ENCODE data around the gene ADAMTSL3. TPM values are rescaled to one million over a fixed set of nuclear protein-coding genes. Genes with fewer than 3 reads are reported as not detected.

The ADAMTSL3 gene
- polyA plus RNA-seq, 1 of the 3 experiments (the other 2 are of a cell fraction): 0.02 TPM

DNA sequence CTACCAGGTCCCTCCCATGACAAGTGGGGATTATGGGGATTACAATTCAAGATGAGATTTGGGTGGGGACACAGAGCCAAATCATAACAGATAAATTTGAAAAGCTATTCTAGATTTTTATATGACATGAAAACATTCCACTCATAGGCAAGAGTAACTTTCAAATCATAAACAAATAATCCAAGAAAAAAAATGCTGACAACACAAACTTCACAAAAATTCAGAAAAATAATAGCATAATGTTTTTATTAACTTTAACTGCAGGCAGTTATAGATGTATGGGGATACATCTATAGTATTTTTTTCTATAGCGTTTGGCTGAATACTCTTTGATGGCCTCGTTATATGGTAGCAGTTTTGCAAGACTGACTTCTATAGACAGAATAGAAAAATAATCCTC is 243.1 kb downstream of the ADAMTSL3 start:
- H3F3A ChIP-seq (replicated peaks; ENCODE audit: insufficient read depth): no peaks in the 10 kb centered on the region
- no peak for TF ChIP-seq MXI1 (IDR thresholded peaks at IDR 0.05; ENCODE audit: low read depth, low read length)
- TF ChIP-seq ELF1 (IDR thresholded peaks at IDR 0.05): no peak
- TF ChIP-seq MEF2A (IDR thresholded peaks at IDR 0.05; ENCODE audit: borderline replicate concordance, low read depth): no peak
- H3K79me2 ChIP-seq (ENCODE audit: insufficient read depth): no peaks in the 10 kb centered on the region
- no peaks in the 10 kb centered on the region for H3K9me3 ChIP-seq
- WGBS (ENCODE audit: low lambda C conversion rate): 31% methylated on average over 2 of the region's 2 CpGs
- no peak overlapping the region for H3K4me3 ChIP-seq (ENCODE audit: low read depth in 2 of 2, low read length in 1 of 2)
- no peak overlapping the region for H2AFZ ChIP-seq (ENCODE audit: low read depth)
- H3K36me3 ChIP-seq (replicated peaks in 1 of 2; ENCODE audit: control insufficient read depth in 1 of 2, insufficient read depth in 2 of 2, low read length in 1 of 2): no peaks in the 10 kb centered on the region
- H4K20me1 ChIP-seq (ENCODE audit: insufficient read depth): no peaks in the 10 kb centered on the region
- H3K4me2 ChIP-seq: no peak overlapping the region
- H3K9ac ChIP-seq: no peak overlapping the region
- POLR2A ChIA-PET: no interaction called here
- H3K27ac ChIP-seq (ENCODE audit: low read depth in 2 of 2, low read length in 1 of 2): no peak overlapping the region
- H3K9me2 ChIP-seq: no peaks in the 10 kb centered on the region
- 0 out of 2 replicates have a peak, but pooled peaks cover 4% of the 10 kb centered on the region for H3K27me3 ChIP-seq (ENCODE audit: insufficient read depth)
- CTCF ChIA-PET: no interaction called here
- no peaks in the 10 kb centered on the region for H3K4me1 ChIP-seq (ENCODE audit: control insufficient read depth in 1 of 2, insufficient read depth in 2 of 2, low read depth in 1 of 2, low read length in 1 of 2)
- DNase-seq: no peak

GRCh38 chr15:83898361-83898760 is 244.4 kb downstream of the ADAMTSL3 start:
- WGBS (ENCODE audit: low lambda C conversion rate): 0% methylated on average over 2 of the region's 2 CpGs
- no peak for DNase-seq
- H3K4me2 ChIP-seq: no peak overlapping the region
- H3K4me1 ChIP-seq (ENCODE audit: control insufficient read depth in 1 of 2, insufficient read depth in 2 of 2, low read depth in 1 of 2, low read length in 1 of 2): no peaks in the 10 kb centered on the region
- no peak overlapping the region for H3K27ac ChIP-seq (ENCODE audit: low read depth in 2 of 2, low read length in 1 of 2)
- no peaks in the 10 kb centered on the region for H3K36me3 ChIP-seq (replicated peaks in 1 of 2; ENCODE audit: control insufficient read depth in 1 of 2, insufficient read depth in 2 of 2, low read length in 1 of 2)
- TF ChIP-seq GATA2 (CRISPR knock-in tag; IDR thresholded peaks at IDR 0.05) (no peak), TEAD4 (IDR thresholded peaks at IDR 0.05; ENCODE audit: borderline replicate concordance, insufficient read depth) (no peak), TAF1 (IDR thresholded peaks at IDR 0.05; ENCODE audit: borderline replicate concordance, low read depth, low read length) (no peak), TCF12 (IDR thresholded peaks at IDR 0.05) (no peak), MAX (IDR thresholded peaks at IDR 0.05; ENCODE audit: low read depth) (no peak), REST (IDR thresholded peaks at IDR 0.05; ENCODE audit: low read depth, low read length) (no peak), CHD2 (IDR thresholded peaks at IDR 0.05; ENCODE audit: low read length, partially characterized antibody) (no peak), GABPA (IDR thresholded peaks at IDR 0.05; ENCODE audit: low read depth) (no peak)
- CTCF ChIA-PET: interaction anchor here (1.4 kb wide), 1 partner anchor 137 kb away, joined by 3 read pairs; no protein-coding TSS in a partner anchor
- H3K27me3 ChIP-seq (ENCODE audit: insufficient read depth): no peaks in the 10 kb centered on the region
- no peaks in the 10 kb centered on the region for H3K79me2 ChIP-seq (ENCODE audit: insufficient read depth)
- no peaks in the 10 kb centered on the region for H4K20me1 ChIP-seq (ENCODE audit: insufficient read depth)
- H3K4me3 ChIP-seq (ENCODE audit: low read depth in 2 of 2, low read length in 1 of 2): no peak overlapping the region
- no peak overlapping the region for H3K9ac ChIP-seq
- no peak overlapping the region for H2AFZ ChIP-seq (ENCODE audit: low read depth)
- H3K9me2 ChIP-seq: no peaks in the 10 kb centered on the region
- no peaks in the 10 kb centered on the region for H3F3A ChIP-seq (replicated peaks; ENCODE audit: insufficient read depth)
- POLR2A ChIA-PET: no interaction called here
- no peaks in the 10 kb centered on the region for H3K9me3 ChIP-seq

Measured in SK-N-SH (cell line).